Stimulated activated CD8-positive, alpha-beta memory T cell treated with anti-CD3 and anti-CD28 coated beads, Interleukin-2, amount 100 ng/mL, for 48 hours (primary cell): Measurements from ENCODE around the gene GATAD2B.
"Not testable (repeated sequence)": the region's sequence is repeated elsewhere in the genome, so short reads cannot be mapped to it uniquely, and the experiment has no call there.

Experiments used
- DNase-seq, 2 donors: peaks; one replicate each; pipeline ENCODE4 v3.0.0-alpha.2; 2020; ENCODE audit warnings: low read depth in 2 of 2

Gene GATAD2B

GRCh38 chr1:153778824-153779519 lies 143.8 kb downstream of the GATAD2B start:
- DNase-seq = no peak

- no peak for DNase-seq
These were observed 144.5 kb downstream of the GATAD2B start for GRCh38 chr1:153778051-153778823.

GRCh38 chr1:153777648-153778047 lies 145.1 kb downstream of the GATAD2B start:
- DNase-seq = no peak

GRCh38 chr1:153776845-153777370 lies 145.9 kb downstream of the GATAD2B start:
- DNase-seq = no peak

GRCh38 chr1:153776352-153776751 lies 146.4 kb downstream of the GATAD2B start:
- no peak for DNase-seq

- peak; percentile 40 to 43 for DNase-seq
These were observed 147.1 kb downstream of the GATAD2B start for GRCh38 chr1:153775458-153776327.

- peak; percentile 13 to 27 for DNase-seq
These were observed 147.9 kb downstream of the GATAD2B start, which contains the start of gene SLC27A3 for GRCh38 chr1:153774780-153775457. Gene SLC27A3 (plus strand): TSS chr1:153775407. CDS start chr1:153775498, 91 bp downstream.

GRCh38 chr1:153774026-153774595 lies 148.7 kb downstream of the GATAD2B start:
- no peak for DNase-seq

- DNase-seq = no peak
These were observed 149.5 kb downstream of the GATAD2B start for GRCh38 chr1:153773096-153773921.

GRCh38 chr1:153771841-153772593 lies 150.8 kb downstream of the GATAD2B start:
- DNase-seq = no peak

- no peak for DNase-seq
These were observed 151.5 kb downstream of the GATAD2B start for GRCh38 chr1:153771261-153771660.

- DNase-seq = no peak
These were observed 152.0 kb downstream of the GATAD2B start for GRCh38 chr1:153770797-153771196.

- DNase-seq = no peak
These were observed 153.6 kb downstream of the GATAD2B start for GRCh38 chr1:153769221-153769620.

GRCh38 chr1:153768316-153769181 lies 154.2 kb downstream of the GATAD2B start:
- no peak for DNase-seq

GRCh38 chr1:153767519-153767918 lies 155.3 kb downstream of the GATAD2B start:
- DNase-seq = no peak

GRCh38 chr1:153766663-153767062 lies 156.1 kb downstream of the GATAD2B start:
- not testable (repeated sequence) for DNase-seq

- no peak for DNase-seq
These were observed 158.5 kb downstream of the GATAD2B start for GRCh38 chr1:153764310-153764709.
